HepG2 (cell line): ENCODE results near the gene DNASE1L2. TPM values are rescaled to one million over a fixed set of nuclear protein-coding genes. Genes with fewer than 3 reads are reported as not detected.

ENCODE experiments used
- ATM ChIP-seq: fragments of 450-650 bp; IDR thresholded peaks from 2 replicates; pipeline ENCODE4 v1.7.1; 2017; ENCODE audit warnings: mild to moderate bottlenecking, borderline replicate concordance
- FIP1L1 ChIP-seq: fragments of 200-400 bp; formaldehyde crosslinking; IDR thresholded peaks from 2 replicates; pipeline ENCODE4 v1.6.1; 2018; ENCODE audit warnings: low read depth, mild to moderate bottlenecking, low read length, moderate library complexity, borderline replicate concordance; ENCODE audit not compliant: insufficient read depth
- FOXJ3 ChIP-seq: sonication (generic); formaldehyde crosslinking; IDR thresholded peaks from 2 replicates; pipeline ENCODE4 v1.4.0; 2020; ENCODE audit warnings: missing genetic modification reagents, mild to moderate bottlenecking, borderline replicate concordance
- HMG20A ChIP-seq: IDR thresholded peaks from 2 replicates; pipeline ENCODE4 v1.6.1; 2016; ENCODE audit warnings: borderline replicate concordance
- HNRNPUL1 ChIP-seq: fragments of 200-400 bp; formaldehyde crosslinking; IDR thresholded peaks from 2 replicates; pipeline ENCODE4 v1.6.1; 2017; ENCODE audit warnings: low read depth, mild to moderate bottlenecking, low read length, moderate library complexity
- JARID2 ChIP-seq: sonication (generic); formaldehyde crosslinking; IDR thresholded peaks from 2 replicates; pipeline ENCODE4 v1.8.1; 2023; ENCODE audit warnings: missing genetic modification reagents, inconsistent platforms; ENCODE audit not compliant: insufficient replicate concordance
- MAFG ChIP-seq: sonication (generic); formaldehyde crosslinking; IDR thresholded peaks from 2 replicates; pipeline ENCODE4 v1.5.1; 2020; ENCODE audit warnings: mild to moderate bottlenecking, missing genetic modification reagents
- MED13 ChIP-seq: sonication (generic); formaldehyde crosslinking; IDR thresholded peaks from 2 replicates; pipeline ENCODE4 v1.5.0; 2020; ENCODE audit warnings: missing genetic modification reagents
- MEF2D ChIP-seq: sonication (generic); formaldehyde crosslinking; IDR thresholded peaks from 2 replicates; pipeline ENCODE4 v1.5.1; 2020; ENCODE audit warnings: mild to moderate bottlenecking, missing genetic modification reagents
- MIER3 ChIP-seq: IDR thresholded peaks from 2 replicates; pipeline ENCODE4 v1.6.1; 2016; ENCODE audit warnings: missing compliant biosample characterization, borderline replicate concordance
- RXRB ChIP-seq: IDR thresholded peaks from 2 replicates; pipeline ENCODE4 v1.6.1; 2016; ENCODE audit warnings: borderline replicate concordance, missing genetic modification reagents, missing compliant biosample characterization
- SIX4 ChIP-seq: sonication (generic); formaldehyde crosslinking; IDR thresholded peaks from 2 replicates; pipeline ENCODE4 v1.4.0; 2020; ENCODE audit warnings: missing genetic modification reagents
- SSRP1 ChIP-seq: IDR thresholded peaks from 2 replicates; pipeline ENCODE4 v1.6.1; 2016; ENCODE audit warnings: control low read depth
- TBX2 ChIP-seq: sonication (generic); formaldehyde crosslinking; IDR thresholded peaks from 2 replicates; pipeline ENCODE4 v1.5.0; 2020; ENCODE audit warnings: missing genetic modification reagents, mild to moderate bottlenecking, borderline replicate concordance
- TRIM24 ChIP-seq: sonication (generic); formaldehyde crosslinking; IDR thresholded peaks from 2 replicates; pipeline ENCODE4 v1.8.0; 2022; ENCODE audit warnings: mild to moderate bottlenecking, missing genetic modification reagents
- ZMYM4 ChIP-seq: sonication (generic); formaldehyde crosslinking; IDR thresholded peaks from 2 replicates; pipeline ENCODE4 v1.8.1; 2023; ENCODE audit warnings: mild to moderate bottlenecking, missing genetic modification reagents
- ZNF251 ChIP-seq: sonication (generic); formaldehyde crosslinking; IDR thresholded peaks from 2 replicates; pipeline ENCODE4 v1.9.0; 2021; ENCODE audit warnings: mild to moderate bottlenecking, missing genetic modification reagents
- ZNF263 ChIP-seq: sonication (generic); formaldehyde crosslinking; IDR thresholded peaks from 2 replicates; pipeline ENCODE4 v1.4.0; 2020; ENCODE audit warnings: missing genetic modification reagents
- ZNF543 ChIP-seq: sonication (generic); formaldehyde crosslinking; IDR thresholded peaks from 2 replicates; pipeline ENCODE4 v1.4.0; 2020; ENCODE audit warnings: mild to moderate bottlenecking, missing genetic modification reagents
- ZNF552 ChIP-seq: sonication (generic); formaldehyde crosslinking; IDR thresholded peaks from 2 replicates; pipeline ENCODE4 v1.9.0; 2022; ENCODE audit warnings: missing genetic modification reagents, mild to moderate bottlenecking, borderline replicate concordance
- ZNF703 ChIP-seq: sonication (generic); formaldehyde crosslinking; IDR thresholded peaks from 2 replicates; pipeline ENCODE4 v1.5.1; 2020; ENCODE audit warnings: missing genetic modification reagents, mild to moderate bottlenecking, moderate library complexity, borderline replicate concordance
- ZNF746 ChIP-seq: sonication (generic); formaldehyde crosslinking; IDR thresholded peaks from 2 replicates; pipeline ENCODE4 v1.8.0; 2022; ENCODE audit warnings: mild to moderate bottlenecking, missing genetic modification reagents
- ZNF747 ChIP-seq: sonication (generic); formaldehyde crosslinking; IDR thresholded peaks from 2 replicates; pipeline ENCODE4 v1.8.1; 2023; ENCODE audit warnings: missing genetic modification reagents, mild to moderate bottlenecking, borderline replicate concordance
- ZNF841 ChIP-seq: sonication (generic); formaldehyde crosslinking; IDR thresholded peaks from 2 replicates; pipeline ENCODE4 v1.8.1; 2023; ENCODE audit warnings: missing genetic modification reagents, borderline replicate concordance
- ZNF883 ChIP-seq: sonication (generic); formaldehyde crosslinking; IDR thresholded peaks from 2 replicates; pipeline ENCODE4 v1.5.1; 2020; ENCODE audit warnings: mild to moderate bottlenecking, missing genetic modification reagents; ENCODE audit errors: not compliant biosample characterization
- polyA plus RNA-seq, 8 experiments: library from polyadenylated mRNA; depleted of rRNA in 3 of 8; stranded (reverse) in 7 of 8; unstranded in 1 of 8; fragments of >200 nt; fragmentation: Illumina TruSeq in 4 of 8; extraction: Trizol in 4 of 8; gene quantifications; 2 replicates each; pipeline versions ENCODE4 v1.2.1 to v1.2.3, GENCODE V29; 2011 to 2016; ENCODE audit warnings: low read depth in 4 of 8, missing spikeins in 1 of 8, mixed read lengths in 1 of 8; ENCODE audit not compliant: insufficient read depth in 1 of 8
- total RNA-seq, 5 experiments: library from RNA; depleted of rRNA; stranded (reverse); fragments of >200 nt; fragmentation: Illumina TruSeq; extraction: Trizol; gene quantifications; 2 replicates each; pipeline ENCODE4 v1.2.3, GENCODE V29; 2016; ENCODE audit warnings: low read depth in 1 of 5
- TF ChIP-seq, protein P1 (sequence below): sonication (generic); formaldehyde crosslinking; IDR thresholded peaks from 2 replicates; pipeline ENCODE4 v1.5.0; 2020; ENCODE audit warnings: mild to moderate bottlenecking, missing genetic modification reagents
- TF ChIP-seq, protein P2 (sequence below): sonication (generic); formaldehyde crosslinking; IDR thresholded peaks from 2 replicates; pipeline ENCODE4 v1.4.0; 2020; ENCODE audit warnings: missing genetic modification reagents, borderline replicate concordance

The DNASE1L2 gene
- total and polyA plus RNA-seq, 2 of the 13 experiments (the other 11 are each of a cell fraction or from before 2014, with no cell fraction given), result 0.44 to 0.50 TPM

GRCh38 chr16:2205104-2205966 lies 30.9 kb upstream of the DNASE1L2 start, which contains the start of gene MLST8 (continued):
- TF ChIP-seq ZNF552 (CRISPR knock-in tag) (0 out of 2 replicates have a peak, but pooled peaks have one; percentile 37), FIP1L1 (no peak), FOXJ3 (CRISPR knock-in tag) (peak; percentile 49; the same call in 1 of the 2 replicates), MED13 (no peak), MAFG (CRISPR knock-in tag) (no peak), JARID2 (CRISPR knock-in tag) (peak; percentile 71), HMG20A (CRISPR knock-in tag) (no peak), ZNF746 (CRISPR knock-in tag) (no peak), ZNF747 (CRISPR knock-in tag) (peak; percentile 64; the same call in 1 of the 2 replicates), MIER3 (peak; percentile 70; the same call in 1 of the 2 replicates), ZNF263 (CRISPR knock-in tag) (no peak), SIX4 (CRISPR knock-in tag) (no peak; the same call in 1 of the 2 replicates), ZNF883 (CRISPR knock-in tag) (no peak), ZNF703 (no peak), ATM (no peak), RXRB (CRISPR knock-in tag) (no peak; the same call in 1 of the 2 replicates), TBX2 (CRISPR knock-in tag) (no peak; the same call in 1 of the 2 replicates), MEF2D (CRISPR knock-in tag) (0 out of 2 replicates have a peak, but pooled peaks have one; percentile 37), ZNF841 (CRISPR knock-in tag) (no peak), TRIM24 (no peak), SSRP1 (CRISPR knock-in tag) (no peak), ZMYM4 (CRISPR knock-in tag) (peak; percentile 81), ZNF543 (CRISPR knock-in tag) (no peak), HNRNPUL1 (no peak), ZNF251 (CRISPR knock-in tag) (no peak)
- TF ChIP-seq, protein P1, sequence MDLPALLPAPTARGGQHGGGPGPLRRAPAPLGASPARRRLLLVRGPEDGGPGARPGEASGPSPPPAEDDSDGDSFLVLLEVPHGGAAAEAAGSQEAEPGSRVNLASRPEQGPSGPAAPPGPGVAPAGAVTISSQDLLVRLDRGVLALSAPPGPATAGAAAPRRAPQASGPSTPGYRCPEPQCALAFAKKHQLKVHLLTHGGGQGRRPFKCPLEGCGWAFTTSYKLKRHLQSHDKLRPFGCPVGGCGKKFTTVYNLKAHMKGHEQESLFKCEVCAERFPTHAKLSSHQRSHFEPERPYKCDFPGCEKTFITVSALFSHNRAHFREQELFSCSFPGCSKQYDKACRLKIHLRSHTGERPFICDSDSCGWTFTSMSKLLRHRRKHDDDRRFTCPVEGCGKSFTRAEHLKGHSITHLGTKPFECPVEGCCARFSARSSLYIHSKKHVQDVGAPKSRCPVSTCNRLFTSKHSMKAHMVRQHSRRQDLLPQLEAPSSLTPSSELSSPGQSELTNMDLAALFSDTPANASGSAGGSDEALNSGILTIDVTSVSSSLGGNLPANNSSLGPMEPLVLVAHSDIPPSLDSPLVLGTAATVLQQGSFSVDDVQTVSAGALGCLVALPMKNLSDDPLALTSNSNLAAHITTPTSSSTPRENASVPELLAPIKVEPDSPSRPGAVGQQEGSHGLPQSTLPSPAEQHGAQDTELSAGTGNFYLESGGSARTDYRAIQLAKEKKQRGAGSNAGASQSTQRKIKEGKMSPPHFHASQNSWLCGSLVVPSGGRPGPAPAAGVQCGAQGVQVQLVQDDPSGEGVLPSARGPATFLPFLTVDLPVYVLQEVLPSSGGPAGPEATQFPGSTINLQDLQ (CRISPR knock-in tag), result 0 out of 2 replicates have a peak, but pooled peaks have one; percentile 49
- TF ChIP-seq, protein P2, sequence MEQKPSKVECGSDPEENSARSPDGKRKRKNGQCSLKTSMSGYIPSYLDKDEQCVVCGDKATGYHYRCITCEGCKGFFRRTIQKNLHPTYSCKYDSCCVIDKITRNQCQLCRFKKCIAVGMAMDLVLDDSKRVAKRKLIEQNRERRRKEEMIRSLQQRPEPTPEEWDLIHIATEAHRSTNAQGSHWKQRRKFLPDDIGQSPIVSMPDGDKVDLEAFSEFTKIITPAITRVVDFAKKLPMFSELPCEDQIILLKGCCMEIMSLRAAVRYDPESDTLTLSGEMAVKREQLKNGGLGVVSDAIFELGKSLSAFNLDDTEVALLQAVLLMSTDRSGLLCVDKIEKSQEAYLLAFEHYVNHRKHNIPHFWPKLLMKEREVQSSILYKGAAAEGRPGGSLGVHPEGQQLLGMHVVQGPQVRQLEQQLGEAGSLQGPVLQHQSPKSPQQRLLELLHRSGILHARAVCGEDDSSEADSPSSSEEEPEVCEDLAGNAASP (CRISPR knock-in tag), result peak; percentile 16; the same call in 1 of the 2 replicates
